IPS-15b (cell line): ENCODE results near the gene SSBP3.
A peak's percentile ranks its signal among the peaks of the same experiment; 100 is the strongest.

Source experiments
- H3K27me3 ChIP-seq: one replicate; pipeline ENCODE4 v1.6.1; 2013; ENCODE audit warnings: low read length; ENCODE audit not compliant: control insufficient read depth, insufficient read depth
- H3K36me3 ChIP-seq: one replicate; pipeline ENCODE4 v1.6.1; 2013; ENCODE audit warnings: low read length; ENCODE audit not compliant: control insufficient read depth, insufficient read depth
- H3K4me1 ChIP-seq: one replicate; pipeline ENCODE4 v1.6.1; 2013; ENCODE audit warnings: mild to moderate bottlenecking, low read length; ENCODE audit not compliant: control insufficient read depth, insufficient read depth
- H3K4me3 ChIP-seq: one replicate; pipeline ENCODE4 v1.5.1; 2013; ENCODE audit warnings: low read depth, low read length
- H3K9ac ChIP-seq: one replicate; pipeline ENCODE4 v1.6.1; 2013; ENCODE audit warnings: low read depth, mild to moderate bottlenecking, low read length
- H3K9me3 ChIP-seq: one replicate; pipeline ENCODE4 v1.6.1; 2013; ENCODE audit warnings: mild to moderate bottlenecking, low read length; ENCODE audit not compliant: control insufficient read depth, insufficient read depth

The SSBP3 gene

GRCh38 chr1:54271341-54271740 lies 134.9 kb downstream of the SSBP3 start:
- H3K4me3 ChIP-seq = no peak overlapping the region
- H3K27me3 ChIP-seq = no peaks in the 10 kb centered on the region
- no peak overlapping the region for H3K9ac ChIP-seq
- H3K9me3 ChIP-seq = no peaks in the 10 kb centered on the region
- H3K4me1 ChIP-seq = peaks cover 13% of the 10 kb centered on the region
- H3K36me3 ChIP-seq = peaks cover 3% of the 10 kb centered on the region

GRCh38 chr1:54270543-54270942 lies 135.7 kb downstream of the SSBP3 start:
- Histone ChIP-seq H3K4me3 (no peak overlapping the region), H3K36me3 (peaks cover 6% of the 10 kb centered on the region), H3K27me3 (no peaks in the 10 kb centered on the region), H3K9ac (no peak overlapping the region), H3K4me1 (peaks cover 13% of the 10 kb centered on the region), H3K9me3 (no peaks in the 10 kb centered on the region)

DNA sequence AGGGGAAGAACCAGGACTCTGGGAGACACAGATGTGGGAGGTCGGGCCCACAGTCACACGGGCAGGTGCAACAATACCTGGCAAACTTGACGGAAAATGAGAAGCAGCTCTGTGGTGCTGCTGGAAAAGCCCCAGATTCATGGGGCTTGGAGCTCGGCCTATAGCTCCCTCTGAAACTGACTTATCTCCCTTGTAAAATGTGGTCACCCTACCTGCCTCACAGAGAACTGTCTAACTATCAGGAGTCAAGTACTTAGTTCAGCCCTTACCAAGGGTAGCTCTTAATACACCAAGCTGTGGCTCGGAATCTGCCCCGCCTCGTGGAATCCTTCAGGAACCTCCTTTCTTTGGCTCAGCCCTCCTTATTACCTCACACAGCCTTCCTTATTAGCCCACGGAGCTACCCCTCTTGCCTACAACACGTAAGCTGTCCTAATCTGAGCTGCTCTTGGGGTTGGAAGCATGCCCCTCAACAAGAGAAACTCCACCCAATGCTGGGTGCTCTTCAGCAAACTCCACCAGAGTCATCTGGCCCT lies 137.4 kb downstream of the SSBP3 start:
- peaks cover 6% of the 10 kb centered on the region for H3K36me3 ChIP-seq
- no peaks in the 10 kb centered on the region for H3K9me3 ChIP-seq
- H3K4me1 ChIP-seq = peaks cover 11% of the 10 kb centered on the region
- H3K9ac ChIP-seq = no peak overlapping the region
- H3K4me3 ChIP-seq = no peak overlapping the region
- no peaks in the 10 kb centered on the region for H3K27me3 ChIP-seq

- peaks cover 6% of the 10 kb centered on the region for H3K36me3 ChIP-seq
Measured at GRCh38 chr1:54267815-54268761, 138.1 kb downstream of the SSBP3 start.

GRCh38 chr1:54266908-54267307 lies 139.3 kb downstream of the SSBP3 start:
- H3K4me3 ChIP-seq = no peak overlapping the region
- no peaks in the 10 kb centered on the region for H3K4me1 ChIP-seq
- H3K9me3 ChIP-seq = no peaks in the 10 kb centered on the region
- H3K36me3 ChIP-seq = peaks cover 8% of the 10 kb centered on the region
- H3K27me3 ChIP-seq = no peaks in the 10 kb centered on the region
- H3K9ac ChIP-seq = no peak overlapping the region

More at GRCh38 chr1:54267815-54268761, 138.1 kb downstream of the SSBP3 start:
- H3K9ac ChIP-seq = no peak overlapping the region
- H3K9me3 ChIP-seq = no peaks in the 10 kb centered on the region
- H3K4me1 ChIP-seq = peaks cover 6% of the 10 kb centered on the region
- no peaks in the 10 kb centered on the region for H3K27me3 ChIP-seq
- no peak overlapping the region for H3K4me3 ChIP-seq

DNA sequence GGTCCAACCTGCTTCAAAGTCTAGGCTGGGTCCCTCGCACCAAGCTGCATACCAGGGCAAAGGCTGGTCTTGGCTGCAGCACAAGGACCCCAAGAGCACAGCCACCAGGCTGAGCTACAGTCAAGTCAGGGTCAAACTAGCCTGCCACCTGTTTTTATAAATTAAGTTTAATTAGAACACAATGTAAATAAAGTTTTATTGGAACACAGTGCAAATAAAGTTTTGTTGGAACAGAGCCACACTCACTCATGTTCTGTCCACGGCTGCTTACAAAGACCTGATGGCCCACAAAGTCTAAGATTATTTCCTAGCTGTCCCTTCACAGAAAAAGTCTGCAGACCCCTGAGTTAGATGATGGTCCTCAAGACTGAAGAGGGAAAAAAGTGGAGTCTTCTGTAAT lies 140.0 kb downstream of the SSBP3 start:
- Histone ChIP-seq H3K9me3 (no peaks in the 10 kb centered on the region), H3K27me3 (no peaks in the 10 kb centered on the region), H3K4me1 (no peaks in the 10 kb centered on the region), H3K4me3 (no peak overlapping the region), H3K36me3 (peaks cover 8% of the 10 kb centered on the region), H3K9ac (no peak overlapping the region)

- Histone ChIP-seq H3K9ac (no peak overlapping the region), H3K9me3 (no peaks in the 10 kb centered on the region), H3K4me1 (no peaks in the 10 kb centered on the region), H3K4me3 (no peak overlapping the region), H3K27me3 (no peaks in the 10 kb centered on the region), H3K36me3 (peaks cover 10% of the 10 kb centered on the region)
Measured at GRCh38 chr1:54265659-54266058, 140.5 kb downstream of the SSBP3 start.

DNA sequence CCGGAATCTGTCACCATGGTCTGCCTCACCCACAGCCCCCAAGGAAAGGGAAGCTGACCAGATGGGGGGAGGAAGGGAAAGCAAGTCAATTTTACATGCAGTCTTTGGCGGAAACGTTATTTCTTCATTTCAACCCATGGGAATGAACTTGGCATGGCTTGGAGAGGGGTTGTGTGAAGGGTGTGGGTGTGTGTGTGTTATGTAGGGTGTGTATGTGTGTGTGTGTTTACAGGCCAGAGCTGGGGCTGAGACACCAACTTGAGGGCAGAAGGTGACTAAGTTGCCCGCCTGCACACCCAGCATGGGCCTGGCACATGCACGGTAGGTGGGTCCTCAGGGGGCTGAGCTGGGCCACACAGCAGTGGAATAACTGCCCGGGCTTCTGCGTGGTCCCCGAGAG lies 141.1 kb downstream of the SSBP3 start:
- Histone ChIP-seq H3K36me3 (peaks cover 10% of the 10 kb centered on the region), H3K9ac (no peak overlapping the region), H3K4me1 (no peaks in the 10 kb centered on the region), H3K27me3 (no peaks in the 10 kb centered on the region), H3K9me3 (no peaks in the 10 kb centered on the region), H3K4me3 (no peak overlapping the region)

DNA sequence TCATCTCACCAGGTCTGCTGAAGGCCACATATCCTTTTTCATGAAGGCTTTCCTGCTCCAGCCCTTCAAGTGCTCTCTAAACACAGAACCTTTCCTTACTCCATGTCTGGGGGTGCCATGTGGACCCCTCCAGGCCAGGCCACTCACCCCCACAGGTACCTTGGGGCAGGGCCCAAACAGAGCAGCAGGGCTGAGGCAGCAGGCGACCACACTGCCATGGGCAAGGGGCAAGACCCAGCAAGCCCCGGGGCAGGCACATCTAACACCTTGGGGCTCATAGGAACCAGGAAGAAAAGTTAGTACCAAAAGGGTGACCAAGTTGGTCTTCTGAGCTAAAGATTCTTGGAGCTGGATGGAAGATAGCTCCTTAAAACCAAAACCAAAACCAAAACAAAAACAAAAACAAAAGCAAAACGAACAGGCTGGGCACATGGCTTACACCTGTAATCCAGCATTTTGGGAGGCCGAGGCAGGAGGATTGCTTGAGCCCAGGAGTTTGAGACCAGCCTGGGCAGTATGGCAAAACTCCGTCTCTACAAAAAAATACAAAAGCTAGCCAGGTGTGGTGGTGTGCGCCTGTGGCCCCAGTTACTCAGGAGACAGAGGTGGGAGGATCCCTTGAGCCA lies 142.5 kb downstream of the SSBP3 start:
- H3K36me3 ChIP-seq = peaks cover 9% of the 10 kb centered on the region
- H3K9ac ChIP-seq = peak overlapping the region; percentile 47

GRCh38 chr1:54262244-54262643 lies 143.9 kb downstream of the SSBP3 start:
- no peaks in the 10 kb centered on the region for H3K9me3 ChIP-seq
- peaks cover 4% of the 10 kb centered on the region for H3K4me1 ChIP-seq
- no peaks in the 10 kb centered on the region for H3K27me3 ChIP-seq
- H3K4me3 ChIP-seq = no peak overlapping the region
- no peak overlapping the region for H3K9ac ChIP-seq
- H3K36me3 ChIP-seq = peaks cover 8% of the 10 kb centered on the region

More for the DNA sequence above, 142.5 kb downstream of the SSBP3 start:
- no peaks in the 10 kb centered on the region for H3K4me1 ChIP-seq
- no peaks in the 10 kb centered on the region for H3K27me3 ChIP-seq
- H3K9me3 ChIP-seq = no peaks in the 10 kb centered on the region
- no peak overlapping the region for H3K4me3 ChIP-seq

- Histone ChIP-seq H3K9ac (no peak overlapping the region), H3K36me3 (peaks cover 5% of the 10 kb centered on the region), H3K4me3 (no peak overlapping the region), H3K4me1 (peaks cover 6% of the 10 kb centered on the region), H3K9me3 (no peaks in the 10 kb centered on the region), H3K27me3 (no peaks in the 10 kb centered on the region)
Measured at GRCh38 chr1:54260810-54261209, 145.4 kb downstream of the SSBP3 start.
